ENCODE results near the gene CRELD2.

CRELD2 gene, protein sequence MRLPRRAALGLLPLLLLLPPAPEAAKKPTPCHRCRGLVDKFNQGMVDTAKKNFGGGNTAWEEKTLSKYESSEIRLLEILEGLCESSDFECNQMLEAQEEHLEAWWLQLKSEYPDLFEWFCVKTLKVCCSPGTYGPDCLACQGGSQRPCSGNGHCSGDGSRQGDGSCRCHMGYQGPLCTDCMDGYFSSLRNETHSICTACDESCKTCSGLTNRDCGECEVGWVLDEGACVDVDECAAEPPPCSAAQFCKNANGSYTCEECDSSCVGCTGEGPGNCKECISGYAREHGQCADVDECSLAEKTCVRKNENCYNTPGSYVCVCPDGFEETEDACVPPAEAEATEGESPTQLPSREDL

DNA sequence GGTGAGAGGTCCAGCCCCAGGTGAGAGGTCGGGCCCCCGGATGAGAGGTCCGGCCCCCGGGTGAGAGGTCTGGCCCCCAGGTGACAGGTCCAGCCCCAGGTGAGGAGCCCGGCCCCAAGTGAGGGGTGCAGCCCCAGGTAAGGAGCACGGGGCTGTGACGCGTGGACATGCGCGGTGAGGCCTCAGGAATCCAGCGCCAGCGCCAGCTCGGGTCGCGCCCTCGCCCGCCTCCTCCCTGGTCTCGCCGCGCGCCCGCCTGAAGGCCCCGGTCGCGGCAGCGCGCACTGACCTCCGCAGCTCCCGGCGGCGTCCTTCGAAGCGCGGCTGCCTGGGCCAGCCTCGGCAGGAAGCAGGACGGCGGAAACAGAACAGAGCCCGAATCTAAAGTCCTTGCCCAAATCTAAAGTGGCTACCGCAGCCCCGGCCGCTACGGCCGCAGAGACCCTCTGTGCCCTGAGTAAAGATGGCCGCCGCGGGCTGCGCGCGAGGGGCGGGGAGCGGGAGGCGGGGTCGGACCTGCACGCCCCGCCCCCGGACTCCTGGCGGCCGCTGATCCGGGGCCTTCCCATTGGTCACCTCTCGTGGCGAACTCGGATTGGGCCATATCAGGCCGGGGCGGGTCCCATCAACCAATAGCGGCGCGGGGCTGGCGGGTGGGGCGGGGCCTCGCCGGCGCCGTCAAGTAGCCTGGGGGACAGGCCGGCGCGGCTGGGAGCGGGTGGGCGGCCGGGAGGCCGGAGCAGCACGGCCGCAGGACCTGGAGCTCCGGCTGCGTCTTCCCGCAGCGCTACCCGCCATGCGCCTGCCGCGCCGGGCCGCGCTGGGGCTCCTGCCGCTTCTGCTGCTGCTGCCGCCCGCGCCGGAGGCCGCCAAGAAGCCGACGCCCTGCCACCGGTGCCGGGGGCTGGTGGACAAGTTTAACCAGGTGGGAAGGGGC lies at the start of gene CRELD2, which contains the start of gene ALG12:
CRELD2 (plus strand) TSS at position 661 of the 937 bp plus-strand sequence; CDS start at position 797, 136 bp downstream.
ALG12 (minus strand) TSS at position 465 of the 937 bp plus-strand sequence. CDS start 4,673 bp downstream, outside the sequence.
- peak; percentile 96 for DNase-seq

DNA sequence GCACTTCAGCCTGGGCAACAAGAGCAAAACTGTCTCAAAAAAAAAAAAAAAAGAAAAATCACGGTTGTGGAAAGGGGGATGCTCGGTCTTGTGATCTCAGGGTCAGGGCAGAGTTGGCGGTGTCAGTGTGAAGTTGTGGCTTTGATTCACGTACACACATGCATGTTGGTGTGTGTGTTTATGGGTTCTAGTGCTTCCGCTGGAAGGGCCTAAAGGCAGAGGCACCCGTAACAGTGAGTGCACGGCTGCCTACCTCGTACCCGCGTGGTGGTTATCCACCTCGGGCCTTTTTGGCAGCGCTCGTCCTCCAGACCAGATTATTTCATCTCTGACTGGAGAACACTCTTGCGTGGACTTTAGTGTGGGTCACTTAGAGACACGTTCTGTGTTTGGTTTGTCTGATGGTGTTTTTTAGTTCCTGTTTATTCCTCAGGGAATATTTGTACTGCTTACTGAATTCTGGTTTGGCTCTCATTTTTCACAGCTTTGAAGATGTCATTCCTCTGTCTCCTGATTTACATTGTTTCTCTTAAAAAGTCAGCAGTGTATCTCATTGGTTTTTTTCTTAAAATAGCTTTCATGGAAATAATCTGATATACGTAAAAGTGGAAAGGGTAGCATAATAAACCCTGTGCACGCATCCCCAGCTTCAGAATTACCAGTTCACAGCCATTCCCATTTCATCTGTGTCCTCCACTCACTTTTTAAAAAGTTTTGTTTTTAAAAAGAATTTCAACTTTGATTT lies 49.2 kb upstream of the CRELD2 start:
- DNase-seq: no peak

DNA sequence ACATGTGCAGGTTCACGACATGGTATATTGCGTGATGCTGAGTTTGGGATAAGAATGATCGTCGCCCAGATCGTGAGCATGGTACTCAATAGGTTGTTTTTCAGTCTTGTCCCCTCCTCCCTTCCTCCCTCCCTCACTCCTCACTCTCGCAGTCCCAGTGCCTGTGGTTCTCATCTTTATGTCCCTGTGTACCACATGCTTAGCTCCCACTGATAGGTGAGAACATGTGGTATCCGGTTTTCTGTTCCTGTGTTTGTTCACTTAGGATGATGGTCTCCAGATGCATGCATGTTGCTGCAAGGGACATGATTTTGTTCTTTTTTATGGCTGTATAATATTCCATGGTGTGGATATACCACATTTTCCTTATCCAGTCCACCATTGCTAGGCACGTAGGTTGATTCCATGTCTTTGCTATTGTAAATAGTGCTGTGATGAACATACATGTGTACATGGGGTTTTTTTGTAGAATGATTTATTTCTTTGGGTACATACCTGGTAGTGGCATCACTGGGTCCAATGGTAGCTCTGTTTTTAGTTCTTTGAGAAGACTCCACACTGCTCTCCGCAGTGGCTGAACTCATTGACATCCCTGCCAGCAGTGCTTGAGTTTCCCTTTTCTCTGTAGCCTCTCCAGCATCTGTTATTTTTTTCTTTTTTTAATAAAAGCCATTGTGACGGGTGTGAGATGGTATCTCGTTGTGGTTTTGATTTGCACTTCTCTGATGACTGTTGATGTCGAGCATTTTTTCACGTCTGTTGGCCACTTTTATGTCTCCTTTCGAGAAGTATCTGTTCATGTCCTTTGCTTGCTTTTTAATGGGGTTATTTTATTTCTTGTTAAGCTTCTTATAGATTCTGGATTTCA lies 48.4 kb upstream of the CRELD2 start:
- no peak for DNase-seq

DNA sequence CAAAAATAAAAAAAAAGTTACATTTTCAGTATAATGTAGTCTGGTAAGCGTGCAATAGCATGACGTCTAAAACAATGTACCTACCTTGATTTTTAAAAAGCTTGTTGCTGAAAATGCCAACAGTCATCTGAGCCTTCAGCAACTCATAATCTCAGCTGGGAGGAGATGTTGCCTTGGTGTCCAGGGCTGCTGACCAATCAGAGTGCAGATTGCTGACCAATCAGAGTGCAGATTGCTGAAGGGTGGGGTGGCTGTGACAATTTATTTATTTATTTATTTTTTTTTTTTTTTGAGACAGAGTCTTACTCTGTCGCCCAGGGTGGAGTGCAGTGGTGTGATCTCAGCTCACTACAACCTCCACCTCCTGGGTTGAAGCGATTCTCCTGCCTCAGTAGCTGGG lies 47.0 kb upstream of the CRELD2 start:
- peak; percentile 16 for DNase-seq

DNA sequence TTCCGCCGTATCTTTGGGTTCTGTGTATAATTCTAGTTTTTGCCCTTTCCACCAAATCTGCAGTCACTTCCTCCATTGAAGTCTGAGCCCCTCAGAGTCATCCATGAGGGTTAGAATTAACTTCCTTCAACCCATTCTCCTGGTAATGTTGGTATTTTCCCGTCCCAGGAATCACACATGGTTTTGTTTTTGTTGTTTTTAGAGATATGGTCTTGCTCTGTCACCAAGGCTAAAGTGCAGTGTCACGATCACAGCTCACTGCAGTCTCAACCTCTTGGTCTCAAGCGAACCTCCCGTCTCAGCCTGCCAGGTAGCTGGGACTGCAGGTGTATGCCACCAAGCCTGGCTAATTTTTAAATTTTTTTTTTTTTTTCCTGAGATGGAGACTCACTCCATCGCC lies 46.1 kb upstream of the CRELD2 start:
- no peak for DNase-seq

DNA sequence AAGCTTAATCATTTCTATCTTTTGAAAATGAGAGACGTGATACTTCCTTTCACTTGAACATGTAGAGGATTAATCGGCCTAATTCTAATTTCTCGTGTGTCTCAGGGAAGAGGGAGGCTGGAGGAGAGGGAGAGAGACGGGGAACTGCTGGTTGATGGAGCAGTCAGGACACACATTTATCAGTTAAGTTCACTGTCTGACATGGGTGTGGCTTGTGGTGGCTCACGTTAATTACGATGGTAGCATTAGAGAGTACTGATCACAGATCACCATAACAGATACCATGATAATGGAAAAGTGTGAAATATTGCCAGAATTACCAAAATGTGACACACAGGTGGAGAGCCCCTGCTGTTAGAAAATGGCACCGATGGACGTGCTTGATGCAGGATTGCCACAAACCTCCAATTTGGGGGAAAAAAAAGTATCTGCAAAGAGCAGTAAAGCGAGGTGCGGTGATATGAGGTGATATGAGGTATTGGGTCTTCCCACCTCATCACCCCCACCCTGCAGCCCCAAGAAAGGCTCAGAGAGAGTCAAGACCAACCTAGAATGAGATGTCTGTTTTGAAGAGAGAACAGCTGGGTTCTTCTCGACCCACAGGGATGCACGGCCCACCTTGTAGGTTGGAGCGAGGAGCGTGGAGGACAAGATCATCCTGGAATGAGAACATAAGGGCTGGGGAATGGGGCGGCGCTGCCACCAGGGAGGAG lies 45.0 kb upstream of the CRELD2 start:
- no peak for DNase-seq

DNA sequence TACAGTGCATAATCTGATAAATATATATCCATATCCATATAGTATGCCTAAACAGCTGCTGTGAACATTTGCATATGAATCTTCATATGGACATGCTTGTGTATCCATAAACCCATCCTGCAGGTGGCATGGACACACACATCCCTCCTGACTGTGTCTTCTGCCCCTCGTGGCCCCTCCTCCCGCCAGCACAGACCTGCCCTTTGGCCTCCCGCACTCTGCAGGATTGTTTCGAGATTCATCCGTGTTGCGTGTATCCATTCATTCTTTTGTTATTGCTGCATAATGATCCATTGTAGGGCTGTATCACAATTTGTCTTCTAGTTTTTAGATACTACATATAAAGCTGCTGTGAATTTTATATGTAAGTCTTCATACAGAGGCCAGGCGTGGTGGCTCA lies 40.8 kb upstream of the CRELD2 start:
- no peak for DNase-seq

DNA sequence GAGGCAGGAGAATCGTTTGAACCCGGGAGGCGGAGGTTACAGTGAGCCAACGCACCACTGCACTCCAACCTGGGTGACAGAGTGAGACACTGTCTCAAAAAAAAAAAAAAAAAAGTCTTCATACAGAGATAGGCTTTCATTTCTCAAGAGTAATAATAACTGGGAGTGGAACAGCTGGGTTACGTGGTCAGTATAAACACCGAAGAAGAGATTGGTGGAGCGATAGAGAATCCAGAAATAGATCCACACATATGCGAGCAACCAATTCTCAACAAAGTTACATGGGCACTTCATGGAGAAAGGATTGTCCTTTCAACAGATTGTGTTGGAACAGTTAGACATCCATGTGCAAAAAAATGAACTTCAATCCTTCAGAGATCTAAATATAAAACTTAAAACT lies 40.2 kb upstream of the CRELD2 start:
- DNase-seq: no peak

DNA sequence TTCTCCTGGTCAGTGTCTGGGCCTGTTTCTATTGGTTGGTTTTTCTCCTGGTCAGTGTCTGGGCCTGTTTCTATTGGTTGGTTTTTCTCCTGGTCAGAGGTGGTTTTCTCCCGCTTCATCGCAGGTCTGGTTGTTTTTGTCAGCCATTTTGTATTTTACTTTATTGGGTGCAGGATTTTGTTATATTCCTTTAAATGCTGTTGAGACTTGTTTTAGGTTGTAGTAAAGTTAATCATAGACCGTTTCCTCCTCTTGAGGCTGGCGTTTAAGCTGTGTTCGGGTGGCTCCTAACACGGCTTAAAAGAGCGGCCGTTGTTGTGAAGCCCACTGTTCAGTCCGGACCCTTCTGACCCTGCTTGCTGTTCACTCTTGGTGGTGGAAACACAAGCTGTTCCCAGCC lies 38.6 kb upstream of the CRELD2 start:
- no peak for DNase-seq

DNA sequence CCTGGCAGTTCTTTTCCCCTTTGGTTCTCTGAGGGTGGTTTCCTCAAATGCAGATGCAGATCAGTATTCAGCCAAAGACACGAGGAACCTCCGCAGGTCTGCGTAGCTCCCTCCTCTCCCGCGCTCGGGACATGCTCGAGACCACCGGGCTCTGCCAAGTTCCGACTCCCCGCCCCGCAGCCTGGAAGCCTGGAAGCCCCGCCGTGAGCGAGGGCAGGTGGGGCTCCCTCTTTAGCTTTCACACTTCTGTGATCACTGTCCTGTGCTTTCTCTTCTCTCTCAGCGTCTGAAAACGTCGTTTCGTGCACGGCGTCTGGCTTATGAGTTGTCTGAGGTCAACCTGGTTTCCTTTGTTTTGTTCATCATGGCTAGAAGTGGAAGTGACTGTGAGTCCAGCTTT lies 38.2 kb upstream of the CRELD2 start:
- DNase-seq: no peak

DNA sequence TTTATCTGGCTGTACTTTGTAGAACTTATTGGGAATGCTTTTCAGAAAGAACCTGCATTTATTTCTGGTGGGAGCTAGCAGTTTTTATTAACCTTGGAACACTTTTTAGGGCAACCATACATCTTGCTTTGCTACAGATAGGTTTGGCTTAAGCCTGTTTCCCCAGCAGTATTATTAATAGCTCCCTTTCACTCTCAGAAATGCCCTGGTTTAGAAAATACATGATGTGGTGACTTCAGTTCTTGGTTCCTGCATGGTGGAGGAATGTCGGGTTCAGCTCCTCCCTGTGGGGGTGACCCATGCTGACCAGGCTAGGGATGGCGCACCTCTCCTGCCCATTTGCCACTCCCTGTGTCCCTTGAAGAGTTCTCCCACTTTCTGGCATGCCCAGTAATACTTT lies 36.6 kb upstream of the CRELD2 start:
- no peak for DNase-seq

DNA sequence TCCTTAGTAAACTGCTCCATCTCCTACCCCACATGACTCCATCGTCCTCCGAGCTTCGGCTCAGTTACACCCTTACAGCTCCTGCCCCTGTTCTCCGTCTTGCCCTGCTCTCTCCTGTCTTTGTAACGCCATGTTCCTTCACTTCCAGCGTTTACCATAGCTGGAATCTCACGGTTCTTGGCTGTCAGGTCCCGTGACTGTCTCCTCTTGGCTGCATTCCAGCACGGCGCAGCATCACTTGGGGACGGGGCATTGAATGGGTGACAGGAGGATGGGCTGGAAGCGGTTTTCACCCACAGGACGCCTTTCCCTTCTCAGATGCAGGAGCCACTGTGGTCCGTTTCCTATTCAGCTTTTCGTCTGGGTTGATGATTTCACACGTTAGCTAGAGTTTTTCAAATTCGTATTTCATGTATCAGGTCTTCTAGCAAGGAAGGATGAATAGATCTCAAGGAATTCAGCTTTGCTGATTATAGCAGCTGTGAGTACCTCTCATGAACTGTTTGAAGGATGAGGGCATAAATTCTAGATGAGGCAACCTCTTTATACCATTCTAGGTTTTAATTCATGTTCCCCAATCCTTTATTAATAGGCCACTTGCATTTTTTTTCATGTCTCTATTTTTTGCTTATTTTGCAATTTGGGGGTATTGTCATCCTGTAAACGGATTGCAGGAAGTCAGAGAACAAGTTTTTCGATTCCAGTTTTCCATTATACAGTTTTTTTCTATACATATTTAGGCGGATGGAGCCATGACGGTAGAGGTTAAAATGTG lies 35.7 kb upstream of the CRELD2 start:
- DNase-seq: no peak

DNA sequence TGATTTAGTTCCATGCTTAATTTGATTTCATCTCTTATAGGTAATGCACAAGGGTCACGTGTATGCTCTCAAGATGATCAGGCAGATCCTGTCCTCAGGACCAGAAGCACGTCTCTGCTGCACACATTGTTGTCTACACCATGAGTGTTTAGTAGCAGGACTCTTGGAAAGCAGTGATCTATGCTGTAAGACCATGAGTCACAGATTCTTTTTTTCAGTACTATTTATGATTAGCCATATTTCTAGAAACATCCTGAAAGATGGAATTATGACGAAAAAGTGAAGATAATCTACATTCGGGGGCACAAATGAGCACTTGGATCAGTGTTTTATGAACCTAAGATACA lies 35.2 kb upstream of the CRELD2 start:
- no peak for DNase-seq

DNA sequence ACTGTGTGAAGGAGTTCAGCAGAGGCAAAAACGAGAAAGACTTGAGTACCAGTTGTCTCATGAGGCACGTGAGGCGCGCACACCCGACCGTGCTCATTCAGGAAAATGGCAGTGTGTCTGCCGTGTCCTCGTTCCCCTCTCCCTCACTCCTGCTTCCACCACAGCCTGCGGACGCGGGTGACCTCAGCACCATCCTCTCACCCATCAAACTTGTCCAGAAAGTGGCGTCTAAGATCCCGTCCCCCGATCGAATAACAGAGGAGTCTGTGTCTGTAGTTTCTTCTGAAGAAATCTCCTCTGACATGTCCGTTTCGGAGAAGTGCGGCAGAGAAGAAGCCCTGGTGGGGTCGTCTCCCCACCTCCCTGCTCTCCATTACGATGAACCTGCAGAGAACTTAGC lies 34.4 kb upstream of the CRELD2 start:
- no peak for DNase-seq

DNA sequence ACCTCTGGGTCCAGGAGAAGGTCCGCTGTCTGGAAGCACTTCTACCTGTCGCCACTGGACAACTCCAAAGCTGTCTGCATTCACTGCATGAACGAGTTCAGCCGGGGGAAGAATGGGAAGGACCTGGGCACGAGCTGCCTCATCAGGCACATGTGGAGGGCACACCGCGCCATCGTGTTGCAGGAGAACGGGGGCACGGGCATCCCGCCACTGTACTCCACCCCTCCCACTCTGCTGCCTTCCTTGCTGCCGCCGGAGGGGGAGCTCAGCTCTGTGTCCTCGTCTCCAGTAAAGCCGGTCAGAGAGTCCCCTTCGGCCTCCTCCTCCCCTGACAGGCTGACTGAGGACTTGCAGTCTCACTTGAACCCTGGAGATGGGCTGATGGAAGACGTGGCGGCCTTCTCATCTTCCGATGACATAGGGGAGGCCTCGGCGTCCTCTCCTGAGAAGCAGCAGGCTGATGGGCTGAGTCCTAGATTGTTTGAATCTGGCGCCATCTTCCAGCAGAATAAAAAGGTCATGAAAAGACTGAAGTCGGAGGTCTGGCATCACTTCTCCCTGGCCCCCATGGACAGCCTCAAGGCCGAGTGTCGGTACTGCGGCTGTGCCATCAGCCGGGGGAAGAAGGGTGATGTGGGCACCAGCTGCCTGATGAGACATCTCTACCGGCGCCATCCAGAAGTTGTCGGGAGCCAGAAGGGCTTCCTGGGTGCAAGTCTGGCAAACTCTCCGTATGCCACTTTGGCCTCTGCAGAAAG lies 33.8 kb upstream of the CRELD2 start:
- no peak for DNase-seq

DNA sequence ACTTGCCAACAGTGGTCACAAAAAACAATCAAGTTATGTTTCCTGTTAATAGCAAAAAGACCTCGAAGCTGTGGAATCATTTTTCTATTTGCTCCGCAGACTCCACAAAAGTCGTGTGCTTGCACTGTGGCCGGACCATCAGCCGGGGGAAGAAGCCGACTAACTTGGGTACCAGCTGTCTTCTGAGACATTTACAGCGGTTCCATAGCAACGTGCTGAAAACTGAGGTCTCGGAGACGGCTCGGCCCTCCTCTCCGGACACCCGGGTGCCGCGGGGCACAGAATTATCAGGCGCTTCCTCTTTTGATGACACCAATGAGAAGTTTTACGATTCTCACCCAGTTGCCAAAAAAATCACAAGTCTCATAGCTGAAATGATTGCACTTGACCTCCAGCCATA lies 33.2 kb upstream of the CRELD2 start:
- no peak for DNase-seq

DNA sequence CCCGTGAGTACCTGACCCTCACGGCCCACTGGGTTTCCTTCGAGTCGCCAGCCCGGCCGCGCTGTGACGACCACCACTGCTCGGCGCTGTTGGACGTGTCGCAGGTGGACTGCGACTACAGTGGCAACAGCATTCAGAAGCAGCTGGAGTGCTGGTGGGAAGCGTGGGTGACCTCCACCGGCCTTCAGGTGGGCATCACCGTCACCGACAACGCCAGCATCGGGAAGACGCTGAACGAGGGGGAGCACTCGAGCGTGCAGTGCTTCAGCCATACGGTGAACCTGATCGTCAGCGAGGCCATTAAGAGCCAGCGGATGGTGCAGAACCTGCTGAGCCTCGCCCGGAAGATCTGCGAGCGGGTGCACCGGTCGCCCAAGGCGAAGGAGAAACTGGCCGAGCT lies 32.6 kb upstream of the CRELD2 start:
- DNase-seq: no peak

DNA sequence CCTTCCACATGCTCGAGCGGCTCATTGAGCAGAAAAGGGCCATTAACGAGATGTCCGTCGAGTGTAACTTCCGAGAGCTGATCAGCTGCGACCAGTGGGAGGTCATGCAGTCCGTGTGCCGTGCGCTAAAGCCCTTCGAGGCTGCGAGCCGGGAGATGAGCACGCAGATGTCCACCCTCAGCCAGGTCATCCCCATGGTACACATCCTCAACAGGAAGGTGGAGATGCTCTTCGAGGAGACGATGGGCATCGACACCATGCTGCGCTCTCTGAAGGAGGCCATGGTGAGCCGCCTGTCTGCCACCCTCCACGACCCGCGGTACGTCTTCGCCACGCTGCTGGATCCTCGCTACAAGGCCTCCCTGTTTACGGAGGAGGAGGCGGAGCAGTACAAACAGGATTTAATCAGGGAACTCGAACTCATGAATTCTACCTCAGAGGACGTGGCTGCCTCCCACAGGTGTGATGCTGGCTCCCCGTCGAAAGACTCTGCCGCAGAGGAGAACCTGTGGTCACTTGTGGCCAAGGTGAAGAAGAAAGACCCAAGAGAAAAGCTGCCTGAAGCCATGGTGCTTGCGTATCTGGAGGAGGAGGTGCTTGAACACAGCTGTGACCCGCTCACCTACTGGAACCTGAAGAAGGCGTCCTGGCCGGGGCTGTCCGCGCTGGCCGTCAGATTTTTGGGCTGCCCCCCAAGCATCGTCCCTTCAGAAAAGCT lies 31.9 kb upstream of the CRELD2 start:
- DNase-seq: no peak

DNA sequence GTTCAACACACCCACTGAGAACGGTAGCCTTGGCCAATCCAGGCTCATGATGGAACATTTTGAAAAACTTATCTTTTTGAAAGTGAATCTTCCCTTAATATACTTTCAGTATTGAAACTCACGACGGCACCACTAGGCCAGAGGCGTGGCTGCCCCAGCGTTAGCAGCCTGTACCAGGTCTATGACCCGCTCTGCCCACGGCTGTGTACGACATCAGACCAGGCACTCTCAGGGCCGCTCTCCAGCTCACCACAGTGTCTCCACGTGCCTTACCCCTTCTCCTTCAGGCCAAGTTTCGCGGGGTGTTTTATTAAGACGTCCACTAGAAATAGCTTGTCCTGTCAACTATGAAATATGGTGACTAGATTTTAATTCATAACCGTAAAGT lies 31.4 kb upstream of the CRELD2 start:
- DNase-seq: no peak

Measured in DMS53 (cell line).